Nephron (organoid): ENCODE results near the gene IPP.

Source experiments
- H3K27ac Mint-ChIP-seq, 3 experiments: 2 replicates each; pipeline ENCODE4 v1.8.0; 2020; ENCODE audit warnings: mixed read lengths in 3 of 3, mild to moderate bottlenecking in 2 of 3, moderate library complexity in 1 of 3
- H3K27me3 Mint-ChIP-seq: 2 replicates; pipeline ENCODE4 v1.8.0; 2021; ENCODE audit warnings: low read depth, mild to moderate bottlenecking, moderate library complexity, mixed read lengths
- H3K36me3 Mint-ChIP-seq: 2 replicates; pipeline ENCODE4 v1.8.0; 2020; ENCODE audit warnings: low read depth, mixed read lengths
- H3K4me1 Mint-ChIP-seq: 2 replicates; pipeline ENCODE4 v1.8.0; 2020; ENCODE audit warnings: mixed read lengths
- H3K4me3 Mint-ChIP-seq, 3 experiments: 2 replicates each; pipeline ENCODE4 v1.8.0; 2020; ENCODE audit warnings: mild to moderate bottlenecking in 3 of 3, mixed read lengths in 3 of 3, moderate library complexity in 2 of 3
- H3K9me3 Mint-ChIP-seq: 2 replicates; pipeline ENCODE4 v1.8.0; 2020; ENCODE audit warnings: mixed read lengths
- CTCF ChIP-seq, 3 experiments: fragments of 200-600 bp; sonication (generic); IDR thresholded peaks; one replicate each; pipeline ENCODE4 v1.5.0; 2021; ENCODE audit warnings: antibody characterized with exemption in 3 of 3; ENCODE audit not compliant: unreplicated experiment in 3 of 3

IPP gene

GRCh38 chr1:45667321-45668111, 82.9 kb downstream of the IPP start:
- peaks cover 30% of the 10 kb centered on the region for H3K4me1 Mint-ChIP-seq
- H3K4me3 Mint-ChIP-seq: no peak overlapping the region
- no peak for TF ChIP-seq CTCF (IDR thresholded peaks at IDR 0.05; ENCODE audit: unreplicated experiment in 3 of 3)
- no peaks in the 10 kb centered on the region for H3K9me3 Mint-ChIP-seq
- H3K27me3 Mint-ChIP-seq: no peaks in the 10 kb centered on the region
- H3K36me3 Mint-ChIP-seq: peaks cover 28% of the 10 kb centered on the region
- no peak overlapping the region for H3K27ac Mint-ChIP-seq

- H3K36me3 Mint-ChIP-seq: peaks cover 28% of the 10 kb centered on the region
- H3K27me3 Mint-ChIP-seq: no peaks in the 10 kb centered on the region
- H3K4me3 Mint-ChIP-seq: no peak overlapping the region
- H3K4me1 Mint-ChIP-seq: peaks cover 30% of the 10 kb centered on the region
- TF ChIP-seq CTCF (IDR thresholded peaks at IDR 0.05; ENCODE audit: unreplicated experiment in 3 of 3): no peak
- H3K9me3 Mint-ChIP-seq: no peaks in the 10 kb centered on the region
- H3K27ac Mint-ChIP-seq: no peak overlapping the region
Observed at GRCh38 chr1:45666836-45667235, 83.6 kb downstream of the IPP start.

- Mint-ChIP-seq H3K4me3 (no peak overlapping the region), H3K4me1 (peaks cover 7% of the 10 kb centered on the region), H3K9me3 (no peaks in the 10 kb centered on the region), H3K27ac (no peak overlapping the region), H3K27me3 (no peaks in the 10 kb centered on the region), H3K36me3 (peaks cover 67% of the 10 kb centered on the region)
- no peak for TF ChIP-seq CTCF (IDR thresholded peaks at IDR 0.05; ENCODE audit: unreplicated experiment in 3 of 3)
Observed at GRCh38 chr1:45660336-45660735, 90.1 kb downstream of the IPP start.

GRCh38 chr1:45659222-45659621, 91.2 kb downstream of the IPP start:
- no peak overlapping the region for H3K4me3 Mint-ChIP-seq
- no peaks in the 10 kb centered on the region for H3K9me3 Mint-ChIP-seq
- H3K4me1 Mint-ChIP-seq: peaks cover 7% of the 10 kb centered on the region
- peaks cover 72% of the 10 kb centered on the region for H3K36me3 Mint-ChIP-seq
- TF ChIP-seq CTCF (IDR thresholded peaks at IDR 0.05; ENCODE audit: unreplicated experiment in 3 of 3): no peak
- no peaks in the 10 kb centered on the region for H3K27me3 Mint-ChIP-seq
- H3K27ac Mint-ChIP-seq: no peak overlapping the region

GRCh38 chr1:45658171-45658570, 92.3 kb downstream of the IPP start:
- H3K27ac Mint-ChIP-seq: no peak overlapping the region
- TF ChIP-seq CTCF (IDR thresholded peaks at IDR 0.05; ENCODE audit: unreplicated experiment in 3 of 3): no peak
- peaks cover 2% of the 10 kb centered on the region for H3K4me1 Mint-ChIP-seq
- H3K27me3 Mint-ChIP-seq: no peaks in the 10 kb centered on the region
- H3K9me3 Mint-ChIP-seq: no peaks in the 10 kb centered on the region
- H3K4me3 Mint-ChIP-seq: no peak overlapping the region
- peaks cover 71% of the 10 kb centered on the region for H3K36me3 Mint-ChIP-seq
